Ramos (cell line): Measurements from ENCODE around the gene WWP2.
"Not testable (repeated sequence)": the region's sequence is repeated elsewhere in the genome, so short reads cannot be mapped to it uniquely, and the experiment has no call there.

Experiments
- in situ Hi-C: fragments of 300-500 bp; cut with MboI; formaldehyde crosslinking; loops from one replicate; pipeline ENCODE4 v1.14.3; 2022; ENCODE audit warnings: low sequenced_read_pairs; ENCODE audit not compliant: unreplicated experiment

Gene WWP2

DNA sequence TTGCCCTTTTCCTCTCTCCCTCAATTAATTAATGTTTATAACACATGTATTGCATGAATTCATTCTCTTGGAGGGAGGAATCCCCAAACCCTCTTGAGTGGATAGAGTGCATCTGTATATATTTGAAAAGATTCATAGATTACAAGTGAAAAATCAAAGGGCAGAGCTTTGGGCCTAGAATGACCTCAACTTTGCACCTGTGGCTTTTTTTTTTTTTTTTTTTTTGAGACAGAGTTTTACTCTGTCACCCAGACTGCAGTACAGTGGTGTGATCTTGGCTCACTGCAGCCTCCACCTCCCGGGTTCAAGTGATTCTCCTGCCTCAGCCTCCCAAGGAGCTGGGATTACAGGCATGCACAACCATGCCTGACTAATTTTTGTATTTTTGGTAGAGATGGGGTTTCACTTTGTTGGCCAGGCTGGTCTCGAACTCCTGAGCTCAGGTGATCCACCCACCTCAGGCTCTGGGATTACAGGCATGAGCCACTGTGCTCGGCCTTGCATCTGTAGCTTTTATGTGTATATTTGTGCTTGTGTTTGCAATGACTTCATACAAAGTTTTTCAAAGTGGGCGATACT is 62.5 kb downstream of the WWP2 start:
- in situ Hi-C loops, result not testable (repeated sequence)

DNA sequence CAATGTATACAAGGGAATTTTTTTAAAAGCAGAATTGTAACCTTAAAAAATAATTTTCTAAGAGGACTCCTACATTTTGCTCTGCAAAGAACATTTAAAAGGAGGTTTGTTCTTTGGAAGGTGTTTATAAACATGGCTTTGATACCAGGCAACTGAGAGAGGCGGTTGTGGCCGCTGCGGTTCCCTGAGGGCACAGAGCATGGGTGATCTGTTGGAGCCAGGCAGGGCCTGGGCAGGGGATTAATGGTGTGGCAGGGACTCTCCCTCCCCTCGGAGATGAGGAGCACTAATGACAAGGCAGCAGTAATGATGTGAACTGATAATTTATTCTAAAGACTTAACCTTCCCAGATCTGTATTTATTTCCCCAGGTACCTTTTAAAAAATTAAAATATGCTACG is 65.4 kb downstream of the WWP2 start:
- in situ Hi-C loops, result no loop called here

DNA sequence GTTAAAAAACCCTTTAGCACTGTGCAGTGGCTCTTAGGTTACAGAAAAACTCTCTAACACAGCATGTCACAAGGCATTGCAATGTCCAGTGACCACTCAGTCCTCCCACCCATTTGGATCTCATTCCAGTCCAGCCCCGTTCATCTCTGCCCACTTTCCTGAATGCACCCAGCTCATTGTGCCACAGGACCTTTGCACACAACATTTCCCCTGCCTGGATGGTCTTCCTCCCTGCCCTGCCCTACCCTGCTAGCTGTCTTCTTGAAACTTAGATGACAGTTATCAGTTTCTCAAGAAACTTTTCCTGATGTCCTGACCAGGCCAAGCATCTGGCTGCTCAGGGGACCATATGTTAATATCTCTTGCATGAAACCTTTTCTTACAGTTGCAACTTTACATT is 67.2 kb downstream of the WWP2 start:
- in situ Hi-C loops, result no loop called here

DNA sequence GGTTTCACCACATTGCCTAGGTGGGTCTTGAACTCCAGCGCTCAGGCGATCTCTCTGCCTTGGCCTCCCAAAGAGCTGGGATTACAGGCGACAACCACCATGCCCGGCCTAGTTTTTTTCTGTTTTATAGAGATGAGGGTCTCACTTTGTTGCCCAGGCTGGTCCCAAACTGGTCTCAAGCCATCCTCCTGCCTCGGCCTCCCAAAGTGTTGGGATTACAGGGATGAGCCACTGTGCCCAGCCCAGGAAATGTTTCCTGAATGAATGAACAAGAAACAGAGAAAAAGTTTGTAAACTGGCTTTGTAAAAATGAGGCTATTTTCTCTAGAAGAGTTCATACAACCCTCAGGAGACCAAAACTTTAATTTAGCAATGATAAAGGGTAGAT is 68.0 kb downstream of the WWP2 start:
- in situ Hi-C loops, result no loop called here

DNA sequence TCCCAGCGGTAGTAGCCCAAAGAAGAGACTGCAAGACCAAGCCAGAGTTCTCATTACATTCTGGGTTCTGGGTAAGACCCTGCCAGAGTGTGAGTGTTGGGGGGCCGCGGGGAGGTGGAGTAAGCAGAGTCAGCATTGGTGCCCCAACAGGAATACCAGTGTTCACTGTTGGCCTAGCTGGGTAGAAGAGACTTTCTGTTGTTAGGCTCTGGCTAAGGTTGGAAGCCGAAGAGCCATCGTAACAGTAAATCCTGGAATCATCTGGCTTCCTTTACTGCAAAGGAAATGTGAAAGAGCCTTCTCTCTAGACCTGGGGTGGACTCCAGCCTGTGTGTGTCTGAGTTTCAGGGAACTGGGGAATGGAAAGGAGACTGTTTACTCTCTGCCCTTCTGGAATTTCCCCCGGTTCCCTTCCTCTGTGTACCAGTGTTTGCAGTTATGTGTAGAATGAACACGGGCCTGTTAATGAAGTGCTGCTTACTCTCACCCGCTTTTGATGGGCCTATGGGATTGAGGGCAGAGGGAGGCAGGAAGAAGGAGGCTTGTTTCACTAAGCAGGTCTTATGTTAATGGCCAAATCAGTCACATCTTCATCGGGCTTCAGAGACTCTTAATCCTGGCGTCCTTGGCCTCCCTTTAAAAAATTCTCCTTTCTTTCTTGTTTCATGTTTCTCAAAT is 68.5 kb downstream of the WWP2 start:
- in situ Hi-C loops, result no loop called here

DNA sequence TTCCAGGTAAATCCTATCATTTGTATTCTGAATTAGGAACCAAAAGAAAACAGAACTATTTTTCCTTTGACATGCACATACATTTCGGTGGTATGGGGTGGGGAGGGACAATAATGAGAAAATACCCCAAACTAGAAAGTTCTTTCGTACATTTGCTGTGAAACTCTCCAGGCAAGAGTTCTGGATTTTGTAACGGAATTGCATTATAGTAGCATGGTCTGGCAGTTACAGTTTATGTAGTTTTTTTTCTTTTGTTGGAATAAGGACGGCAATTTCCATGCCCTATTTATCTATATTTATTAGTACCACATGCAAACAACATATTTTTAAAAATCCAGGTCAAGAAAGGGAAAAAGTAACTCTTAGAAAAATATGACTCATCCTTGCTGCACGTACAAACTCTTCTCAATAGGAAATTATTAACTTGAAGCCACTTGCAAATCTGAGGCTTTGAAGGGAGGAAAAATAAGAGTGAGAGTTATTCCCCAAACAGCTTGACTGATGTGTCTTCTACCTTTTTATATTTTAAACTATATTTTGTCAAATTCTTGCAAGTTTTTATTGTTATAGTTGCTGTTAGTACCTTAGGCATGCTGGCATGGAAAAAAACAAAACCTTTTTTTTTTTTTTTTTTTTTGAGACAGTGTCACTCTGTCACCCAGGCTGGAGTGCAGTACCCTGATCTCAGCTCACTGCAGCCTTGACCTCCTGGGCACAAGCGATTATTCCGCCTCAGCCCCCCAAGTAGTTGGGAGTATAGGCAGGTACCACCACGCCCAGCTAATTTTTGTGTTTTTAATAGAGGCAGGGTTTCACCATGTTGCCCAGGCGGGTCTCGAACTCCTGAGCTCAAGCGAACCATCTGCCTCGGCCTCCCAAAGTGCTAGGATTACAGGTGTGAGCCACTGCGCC is 69.3 kb downstream of the WWP2 start:
- in situ Hi-C loops, result no loop called here

DNA sequence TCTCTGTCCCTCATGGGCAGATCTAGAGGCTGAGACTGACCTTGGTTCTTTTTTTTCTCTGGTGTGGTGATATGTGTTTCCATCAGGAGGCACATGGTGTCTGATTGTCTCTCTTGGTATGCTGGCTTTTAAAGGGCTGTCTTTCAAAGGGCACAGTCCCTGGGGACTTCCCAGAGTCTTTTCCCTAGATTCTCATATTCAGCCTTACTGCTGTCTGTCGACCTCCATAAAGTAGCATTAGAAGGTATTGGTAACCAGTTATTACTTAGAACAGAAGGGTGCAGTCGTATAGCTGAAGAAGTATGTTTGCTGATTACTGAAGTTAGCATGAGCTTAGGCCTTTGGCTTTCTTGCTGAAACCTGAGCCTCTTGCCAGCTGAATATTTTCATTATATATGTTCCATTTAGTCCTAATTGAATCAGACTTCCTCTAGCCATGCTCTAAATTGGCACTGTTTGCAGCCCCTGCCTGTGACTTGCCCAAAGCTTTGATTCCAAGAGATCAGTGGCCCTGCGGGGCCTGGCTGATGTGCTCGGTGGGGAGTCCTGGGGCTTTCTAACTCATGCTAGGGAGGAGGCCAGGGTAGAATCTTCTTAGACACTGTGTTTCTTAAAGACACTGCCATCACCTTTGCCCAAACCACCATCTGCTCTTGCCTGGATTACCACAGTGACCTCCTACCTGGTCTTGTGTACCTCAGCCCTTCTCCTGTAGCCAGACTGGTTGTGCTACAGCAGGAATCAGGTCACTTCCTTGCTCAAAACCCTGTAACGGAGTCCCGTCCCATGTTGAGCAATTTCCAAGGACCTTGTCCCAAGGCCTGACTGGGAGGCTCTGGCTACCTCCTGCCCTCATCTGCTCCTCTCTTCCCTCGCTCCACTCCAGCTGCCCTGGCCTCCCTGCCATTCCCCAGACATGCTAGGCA is 71.5 kb downstream of the WWP2 start:
- in situ Hi-C loops, result no loop called here

DNA sequence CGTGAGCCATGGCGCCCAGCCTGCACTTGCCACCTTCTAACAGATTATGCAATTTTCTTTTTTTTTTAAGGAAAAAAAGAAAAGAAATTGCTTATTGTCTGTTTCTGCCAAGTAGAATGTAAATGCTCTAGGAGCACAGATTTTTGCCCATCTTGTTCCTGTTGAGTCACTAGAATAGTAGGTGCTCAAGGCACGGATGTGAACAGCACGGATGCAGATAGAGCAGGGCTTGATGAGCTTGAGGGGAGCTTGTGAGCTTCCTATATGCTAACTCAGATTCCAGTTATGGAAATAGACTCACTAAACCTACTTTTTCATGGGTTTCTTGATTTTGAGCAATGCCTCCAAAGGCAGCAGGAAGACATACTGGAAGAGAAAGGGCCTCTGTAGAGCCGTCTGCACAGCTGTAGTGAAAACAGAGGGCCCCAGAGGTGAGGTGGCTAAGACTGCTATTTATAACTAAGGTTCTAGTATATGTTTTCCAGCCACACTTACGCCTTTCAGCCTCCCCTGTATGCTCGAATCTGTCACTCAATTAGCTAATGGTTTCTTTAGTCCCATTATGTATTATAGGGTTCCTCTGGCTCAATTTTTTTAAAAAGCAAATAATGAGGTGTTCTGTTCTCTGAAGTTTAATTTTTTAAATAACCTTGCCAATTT is 72.8 kb downstream of the WWP2 start:
- in situ Hi-C loops, result no loop called here

DNA sequence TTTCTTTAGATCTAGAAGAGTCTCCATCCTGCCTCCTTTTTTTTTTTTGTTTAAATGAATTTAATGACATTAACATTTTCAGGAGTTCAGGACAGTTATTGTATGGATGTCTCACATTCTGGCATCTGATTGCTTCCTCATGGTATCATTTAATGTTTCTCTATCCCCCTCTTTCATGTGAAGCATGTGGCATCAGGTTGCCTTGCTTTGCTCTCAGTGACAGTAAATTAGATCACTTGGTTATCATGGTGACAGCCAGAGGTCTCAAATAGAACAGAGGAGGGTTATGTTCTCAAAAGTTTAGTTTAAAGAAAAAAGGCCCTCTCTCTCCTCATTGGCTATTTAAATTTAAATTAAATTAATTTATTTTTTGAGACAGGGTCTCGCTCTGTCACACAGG is 74.1 kb downstream of the WWP2 start:
- in situ Hi-C loops, result no loop called here

DNA sequence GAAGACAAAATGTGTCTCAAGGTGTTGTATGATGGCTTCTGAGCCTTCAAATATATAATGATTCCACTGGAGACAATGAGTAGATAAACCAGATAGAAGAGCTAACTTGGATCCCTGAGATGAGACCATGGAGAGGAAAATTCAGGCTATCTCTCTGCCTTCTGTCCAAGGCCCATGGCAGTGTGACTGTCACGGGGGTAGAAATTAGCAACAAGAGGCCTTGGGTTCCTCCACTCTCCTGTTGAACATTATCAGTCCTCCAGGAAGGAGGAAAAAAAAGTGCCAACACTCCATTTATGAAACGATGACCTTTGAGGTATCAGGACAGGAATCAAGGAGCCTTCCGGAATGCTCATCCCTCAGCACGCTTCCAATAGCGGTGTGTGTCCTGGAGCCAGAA is 75.2 kb downstream of the WWP2 start:
- in situ Hi-C loops, result no loop called here

DNA sequence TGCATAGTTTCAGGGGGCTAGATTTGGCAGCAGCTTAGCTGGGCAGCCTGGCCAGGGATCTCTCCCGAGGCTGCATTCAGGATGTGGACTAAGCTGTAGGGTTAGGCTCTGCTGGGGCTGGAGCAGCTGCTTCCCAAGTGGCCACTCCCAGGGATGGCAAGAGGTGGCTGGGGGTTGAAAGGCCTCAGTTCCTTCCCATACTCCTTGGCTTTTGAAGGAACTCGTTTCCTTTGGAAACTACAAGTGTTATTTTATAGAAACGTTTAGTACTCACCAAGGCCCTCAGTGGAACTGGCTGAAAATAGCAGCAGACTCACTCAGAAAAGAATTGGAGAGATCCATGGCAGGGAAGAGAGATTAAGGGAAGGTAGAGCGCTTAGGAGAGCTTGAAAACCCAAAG is 76.4 kb downstream of the WWP2 start:
- in situ Hi-C loops, result no loop called here

DNA sequence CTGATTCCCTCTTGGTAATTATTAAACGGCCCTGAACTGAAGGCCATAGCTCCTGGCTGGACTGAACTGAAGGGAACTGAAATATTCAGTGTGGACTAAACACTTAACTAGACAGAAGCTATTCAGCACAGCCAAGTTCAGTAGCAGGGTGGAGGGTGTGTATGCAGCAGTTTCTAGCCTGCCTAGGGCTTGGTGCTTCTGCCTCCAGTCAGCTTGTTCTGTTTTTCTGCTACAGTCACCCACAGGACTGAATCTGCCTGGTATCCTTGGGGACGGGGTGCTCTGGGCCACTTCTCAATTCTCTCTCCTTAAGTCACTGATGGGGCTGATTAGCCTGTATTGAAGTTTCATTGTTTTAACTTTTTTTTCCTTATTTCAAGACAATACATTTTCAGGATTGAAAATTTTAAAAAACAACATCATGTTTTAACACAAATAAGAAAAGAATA is 77.1 kb downstream of the WWP2 start:
- in situ Hi-C loops, result no loop called here

DNA sequence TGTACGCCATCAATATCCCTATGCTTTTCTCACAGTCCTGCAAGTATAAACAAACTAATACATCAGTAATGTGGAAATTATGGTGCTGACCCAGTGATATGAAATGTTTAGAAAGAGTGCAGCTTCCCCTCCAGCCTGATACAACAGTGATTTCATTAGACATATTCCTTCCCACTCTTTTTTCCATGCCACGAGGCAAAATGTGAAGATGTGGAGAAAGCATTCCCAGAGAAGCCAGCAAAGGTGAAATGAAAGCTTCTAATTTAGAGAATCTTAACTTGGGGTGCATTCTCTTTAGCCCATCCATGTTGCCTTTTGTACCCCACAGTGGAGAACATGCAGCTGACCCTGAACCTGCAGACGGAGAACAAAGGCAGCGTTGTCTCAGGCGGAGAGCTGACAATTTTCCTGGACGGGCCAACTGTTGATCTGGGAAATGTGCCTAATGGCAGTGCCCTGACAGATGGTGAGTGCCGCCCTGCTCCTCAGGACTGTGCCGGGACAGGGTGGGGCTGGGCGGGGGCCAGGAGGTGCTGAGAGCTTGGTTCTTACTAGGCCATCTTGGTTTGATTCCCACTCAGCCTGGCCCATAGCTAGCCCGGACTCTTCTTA is 77.8 kb downstream of the WWP2 start:
- in situ Hi-C loops, result no loop called here

DNA sequence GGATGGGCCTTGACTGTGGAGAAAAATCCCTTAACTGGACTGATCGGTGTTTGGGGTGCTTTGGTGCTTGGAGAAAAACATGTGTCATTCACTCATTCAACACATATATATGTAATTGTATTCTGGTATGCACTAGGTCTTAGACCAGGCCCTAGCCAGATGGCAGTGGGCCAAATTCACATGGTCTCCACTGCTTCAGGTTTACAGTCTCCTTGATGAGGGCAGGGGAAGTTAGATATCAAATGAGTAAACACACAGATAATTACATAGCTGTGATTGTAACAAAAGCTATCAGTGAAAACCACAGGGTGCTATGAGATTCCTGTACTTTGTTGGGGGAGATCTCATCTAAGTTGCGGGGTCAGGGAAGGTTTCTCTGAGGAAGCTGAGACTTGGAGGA is 78.8 kb downstream of the WWP2 start:
- in situ Hi-C loops, result no loop called here

DNA sequence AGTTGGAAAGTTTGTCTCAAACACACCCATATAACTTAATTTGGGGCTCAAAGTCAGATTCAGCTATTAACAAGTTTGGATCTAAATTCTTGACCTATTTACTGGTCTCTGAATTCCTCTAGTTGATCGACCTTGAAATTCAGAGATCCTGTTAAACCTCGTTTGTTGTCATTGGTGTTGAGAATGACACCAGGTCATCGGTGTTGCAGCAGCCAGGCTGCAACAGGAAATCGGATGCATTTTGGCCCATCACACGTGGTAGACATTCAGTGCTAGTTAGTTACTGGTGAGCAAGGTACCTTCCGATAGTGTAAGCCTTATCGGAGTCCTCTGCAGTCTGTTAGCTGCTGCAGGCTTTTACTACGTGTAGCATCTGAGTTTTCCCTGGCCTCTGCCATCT is 82.3 kb downstream of the WWP2 start:
- in situ Hi-C loops, result no loop called here

DNA sequence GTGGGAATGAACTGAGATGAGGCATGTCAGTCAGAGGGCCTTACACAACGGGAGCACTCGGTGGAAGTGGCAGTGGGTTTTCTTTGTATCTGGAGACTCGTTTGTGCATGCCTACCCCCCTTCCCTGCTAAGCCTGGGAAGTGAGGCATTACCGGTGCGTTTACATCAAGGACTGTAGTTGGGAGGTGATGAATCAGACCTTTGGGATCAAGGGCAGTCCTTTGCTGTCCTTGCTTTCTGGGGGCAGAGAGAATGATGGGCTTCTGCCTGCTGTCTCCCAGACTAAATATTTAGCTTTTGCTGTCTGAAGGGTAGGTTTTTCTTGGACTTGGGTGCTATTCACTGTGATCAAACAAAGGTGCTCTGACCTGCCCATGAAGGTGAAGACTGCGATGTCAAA is 83.0 kb downstream of the WWP2 start:
- in situ Hi-C loops, result no loop called here

DNA sequence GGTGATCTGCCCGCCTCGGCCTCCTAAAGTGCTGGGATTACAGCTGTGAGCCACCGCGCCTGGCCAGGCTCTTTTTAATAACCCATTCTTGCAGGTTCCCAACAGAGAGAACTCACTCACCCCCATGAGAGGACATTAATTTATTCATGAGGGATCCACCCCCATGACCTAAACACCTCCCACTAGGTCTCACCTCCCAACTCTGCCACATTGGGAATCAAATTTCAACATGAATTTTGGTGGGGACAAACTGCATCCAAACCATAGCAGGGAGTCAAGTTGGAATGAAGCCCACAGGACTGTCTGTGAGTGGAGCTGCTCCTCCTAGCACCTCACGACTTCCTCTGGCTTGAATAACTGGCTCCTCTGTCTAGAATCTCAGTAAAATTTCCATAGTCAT is 85.5 kb downstream of the WWP2 start:
- in situ Hi-C loops, result no loop called here

DNA sequence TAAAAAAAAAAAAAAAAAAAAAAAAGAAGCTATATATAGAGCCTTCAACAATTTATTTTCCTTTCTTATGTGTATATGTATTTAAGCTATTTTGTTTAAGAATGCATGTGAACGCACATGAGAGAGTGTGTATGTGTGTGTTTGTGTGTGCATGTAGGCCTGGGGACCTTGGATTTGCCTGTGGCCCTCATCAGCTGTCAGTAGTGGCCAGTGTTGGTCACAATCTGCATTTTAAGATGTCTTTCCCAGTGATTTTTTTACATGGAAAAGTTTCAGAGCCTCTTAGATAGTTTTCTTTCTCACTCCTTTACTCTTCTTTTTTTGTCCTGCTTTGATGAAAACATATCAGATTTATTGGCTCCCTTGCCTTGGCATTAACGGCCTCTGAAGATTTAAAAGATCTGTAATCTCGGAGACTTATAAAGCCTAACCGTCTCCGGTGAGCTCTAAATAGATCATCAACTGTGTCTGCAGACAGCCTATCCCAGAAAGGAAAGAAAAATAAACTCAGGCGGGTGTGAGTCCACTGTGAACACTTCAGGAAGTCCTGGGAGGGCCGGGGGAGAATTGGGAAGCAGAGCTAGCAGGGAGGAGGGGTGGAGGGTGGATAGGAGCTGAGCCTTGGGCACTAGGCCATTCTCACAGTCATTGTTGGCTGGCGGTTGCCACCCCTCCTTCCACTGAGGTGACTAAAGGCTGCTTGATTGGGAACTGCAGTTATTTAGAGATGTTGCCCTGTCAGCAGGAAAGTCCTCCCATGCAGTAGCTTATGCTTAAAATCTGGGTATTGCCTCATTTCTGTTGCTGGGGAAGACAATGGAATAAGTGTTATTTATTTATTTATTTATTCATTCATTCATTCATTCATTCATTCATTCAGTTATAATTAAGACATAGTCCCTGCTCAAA is 86.8 kb downstream of the WWP2 start:
- in situ Hi-C loops, result no loop called here
